Activated T-helper 1 cell treated with anti-CD3 and anti-CD28 coated beads, Interleukin-12 subunit alpha, Interleukin-12 subunit beta, Interleukin-2, Interleukin-4 antibody, amounts not matched to agents 30 ng/mL and 10 ng/mL and 1 ng/mL, durations not matched to agents 14 hours and 24 hours and 36 hours (primary cell): Measurements from ENCODE around the gene PRSS21. TPM values are rescaled to one million over a fixed set of nuclear protein-coding genes. Genes with fewer than 3 reads are reported as not detected.

Source experiments
- DNase-seq: peaks from one replicate; pipeline ENCODE4 v3.0.0; 2021; ENCODE audit warnings: low spot score
- H3K27ac Mint-ChIP-seq: one replicate; pipeline ENCODE4 v1.8.0; 2021; ENCODE audit warnings: mild to moderate bottlenecking, mixed read lengths
- H3K27me3 Mint-ChIP-seq: one replicate; pipeline ENCODE4 v1.8.0; 2022; ENCODE audit warnings: mild to moderate bottlenecking, moderate library complexity, mixed read lengths; ENCODE audit not compliant: insufficient read depth
- H3K36me3 Mint-ChIP-seq: one replicate; pipeline ENCODE4 v1.8.0; 2021; ENCODE audit warnings: low read depth, mixed read lengths
- H3K4me1 Mint-ChIP-seq: one replicate; pipeline ENCODE4 v1.8.0; 2021; ENCODE audit warnings: low read depth, mixed read lengths
- H3K4me3 Mint-ChIP-seq: one replicate; pipeline ENCODE4 v1.8.0; 2021; ENCODE audit warnings: mild to moderate bottlenecking, moderate library complexity, mixed read lengths
- H3K9me3 Mint-ChIP-seq: one replicate; pipeline ENCODE4 v1.8.0; 2021; ENCODE audit warnings: mixed read lengths
- intact Hi-C: fragments of 100-400 bp; cut with micrococcal nuclease; formaldehyde crosslinking; loops from one replicate; pipeline ENCODE4 v1.15.1; 2024
- total RNA-seq: library from RNA; stranded (reverse); gene quantifications from 2 replicates; pipeline ENCODE4 v1.2.3, GENCODE V29; 2022

The PRSS21 gene
- total RNA-seq, 1 donor from 2014 or later: 10.1 TPM

GRCh38 chr16:2827374-2827791 is 10.3 kb downstream of the PRSS21 start:
- intact Hi-C loops: no loop called here
- H3K4me1 Mint-ChIP-seq: peaks cover 7% of the 10 kb centered on the region
- H3K4me3 Mint-ChIP-seq: no peak overlapping the region
- H3K9me3 Mint-ChIP-seq: no peaks in the 10 kb centered on the region
- peaks cover 2% of the 10 kb centered on the region for H3K27me3 Mint-ChIP-seq
- no peak for DNase-seq
- H3K27ac Mint-ChIP-seq: no peak overlapping the region
- no peaks in the 10 kb centered on the region for H3K36me3 Mint-ChIP-seq

- Mint-ChIP-seq H3K27me3 (peaks cover 5% of the 10 kb centered on the region), H3K36me3 (no peaks in the 10 kb centered on the region), H3K4me1 (peaks cover 7% of the 10 kb centered on the region), H3K4me3 (no peak overlapping the region), H3K9me3 (no peaks in the 10 kb centered on the region), H3K27ac (no peak overlapping the region)
- no peak for DNase-seq
- intact Hi-C loops: no loop called here
Measured at GRCh38 chr16:2827831-2828520, 10.9 kb downstream of the PRSS21 start.

GRCh38 chr16:2828521-2828840 is 11.4 kb downstream of the PRSS21 start:
- Mint-ChIP-seq H3K4me3 (no peak overlapping the region), H3K27ac (no peak overlapping the region), H3K36me3 (no peaks in the 10 kb centered on the region), H3K4me1 (peaks cover 7% of the 10 kb centered on the region), H3K27me3 (peaks cover 5% of the 10 kb centered on the region), H3K9me3 (no peaks in the 10 kb centered on the region)
- intact Hi-C loops: no loop called here
- no peak for DNase-seq

- H3K36me3 Mint-ChIP-seq: no peaks in the 10 kb centered on the region
- H3K4me3 Mint-ChIP-seq: no peak overlapping the region
- H3K4me1 Mint-ChIP-seq: peaks cover 7% of the 10 kb centered on the region
- intact Hi-C loops: no loop called here
- no peaks in the 10 kb centered on the region for H3K9me3 Mint-ChIP-seq
- H3K27ac Mint-ChIP-seq: no peak overlapping the region
- no peak for DNase-seq
- H3K27me3 Mint-ChIP-seq: peaks cover 5% of the 10 kb centered on the region
Measured at GRCh38 chr16:2828876-2829430, 11.9 kb downstream of the PRSS21 start.

GRCh38 chr16:2829501-2830354 is 12.7 kb downstream of the PRSS21 start, which contains the start of gene ZG16B:
Gene ZG16B (plus strand): TSS chr16:2830303. CDS start chr16:2830442, 139 bp downstream.
- DNase-seq: no peak
- intact Hi-C loops: no loop called here
- Mint-ChIP-seq H3K9me3 (no peaks in the 10 kb centered on the region), H3K27me3 (peaks cover 5% of the 10 kb centered on the region), H3K36me3 (no peaks in the 10 kb centered on the region), H3K4me3 (peak within 1 kb of the TSS; percentile 53), H3K27ac (peak within 1 kb of the TSS; percentile 44), H3K4me1 (peaks cover 7% of the 10 kb centered on the region)

- Mint-ChIP-seq H3K4me3 (peak overlapping the region; percentile 49), H3K27ac (peak overlapping the region; percentile 44), H3K4me1 (peaks cover 7% of the 10 kb centered on the region)
Measured at GRCh38 chr16:2830355-2830695, 13.3 kb downstream of the PRSS21 start.

GRCh38 chr16:2831203-2831602 is 14.2 kb downstream of the PRSS21 start:
- H3K4me1 Mint-ChIP-seq: peaks cover 7% of the 10 kb centered on the region
- DNase-seq: no peak
- H3K4me3 Mint-ChIP-seq: peak overlapping the region; percentile 53
- peaks cover 5% of the 10 kb centered on the region for H3K27me3 Mint-ChIP-seq
- H3K27ac Mint-ChIP-seq: no peak overlapping the region
- intact Hi-C loops: no loop called here
- H3K36me3 Mint-ChIP-seq: no peaks in the 10 kb centered on the region
- no peaks in the 10 kb centered on the region for H3K9me3 Mint-ChIP-seq

More at GRCh38 chr16:2830355-2830695, 13.3 kb downstream of the PRSS21 start:
- intact Hi-C loops: no loop called here
- Mint-ChIP-seq H3K27me3 (peaks cover 5% of the 10 kb centered on the region), H3K9me3 (no peaks in the 10 kb centered on the region), H3K36me3 (no peaks in the 10 kb centered on the region)
- DNase-seq: no peak

GRCh38 chr16:2833776-2834175 is 16.7 kb downstream of the PRSS21 start:
- no peaks in the 10 kb centered on the region for H3K9me3 Mint-ChIP-seq
- DNase-seq: no peak
- H3K4me1 Mint-ChIP-seq: peaks cover 7% of the 10 kb centered on the region
- H3K4me3 Mint-ChIP-seq: no peak overlapping the region
- intact Hi-C loops: no loop called here
- no peaks in the 10 kb centered on the region for H3K36me3 Mint-ChIP-seq
- no peak overlapping the region for H3K27ac Mint-ChIP-seq
- H3K27me3 Mint-ChIP-seq: peaks cover 7% of the 10 kb centered on the region

GRCh38 chr16:2834968-2835367 is 17.9 kb downstream of the PRSS21 start:
- intact Hi-C loops: no loop called here
- Mint-ChIP-seq H3K27ac (no peak overlapping the region), H3K36me3 (no peaks in the 10 kb centered on the region)

GRCh38 chr16:2835638-2836493 is 18.8 kb downstream of the PRSS21 start:
- no peak for DNase-seq
- intact Hi-C loops: no loop called here
- Mint-ChIP-seq H3K4me3 (no peak overlapping the region), H3K27ac (no peak overlapping the region), H3K36me3 (no peaks in the 10 kb centered on the region), H3K4me1 (peaks cover 8% of the 10 kb centered on the region), H3K27me3 (peaks cover 6% of the 10 kb centered on the region), H3K9me3 (no peaks in the 10 kb centered on the region)

More at GRCh38 chr16:2834968-2835367, 17.9 kb downstream of the PRSS21 start:
- peaks cover 6% of the 10 kb centered on the region for H3K27me3 Mint-ChIP-seq
- no peak overlapping the region for H3K4me3 Mint-ChIP-seq
- peaks cover 12% of the 10 kb centered on the region for H3K4me1 Mint-ChIP-seq
- DNase-seq: no peak
- no peaks in the 10 kb centered on the region for H3K9me3 Mint-ChIP-seq

GRCh38 chr16:2836646-2837508 is 19.8 kb downstream of the PRSS21 start:
- intact Hi-C loops: no loop called here
- Mint-ChIP-seq H3K9me3 (no peaks in the 10 kb centered on the region), H3K27me3 (peaks cover 6% of the 10 kb centered on the region), H3K4me3 (no peak overlapping the region), H3K27ac (peak overlapping the region; percentile 5), H3K36me3 (no peaks in the 10 kb centered on the region), H3K4me1 (peaks cover 5% of the 10 kb centered on the region)
- DNase-seq: no peak

- Mint-ChIP-seq H3K4me3 (no peak overlapping the region), H3K9me3 (no peaks in the 10 kb centered on the region), H3K36me3 (no peaks in the 10 kb centered on the region), H3K4me1 (peaks cover 12% of the 10 kb centered on the region), H3K27me3 (peaks cover 3% of the 10 kb centered on the region), H3K27ac (peak overlapping the region; percentile 64)
- intact Hi-C loops: loop anchor here (1.0 kb wide), 1 partner anchor 29 kb away; no protein-coding TSS in a partner anchor
- peak; percentile 19 for DNase-seq
Measured at GRCh38 chr16:2838928-2839327, 21.9 kb downstream of the PRSS21 start.
